ENCODE data around the gene LIPH. TPM values are rescaled to one million over a fixed set of nuclear protein-coding genes. Genes with fewer than 3 reads are reported as not detected.

Gene LIPH
- polyA plus RNA-seq, 3 donors: not detected

DNA sequence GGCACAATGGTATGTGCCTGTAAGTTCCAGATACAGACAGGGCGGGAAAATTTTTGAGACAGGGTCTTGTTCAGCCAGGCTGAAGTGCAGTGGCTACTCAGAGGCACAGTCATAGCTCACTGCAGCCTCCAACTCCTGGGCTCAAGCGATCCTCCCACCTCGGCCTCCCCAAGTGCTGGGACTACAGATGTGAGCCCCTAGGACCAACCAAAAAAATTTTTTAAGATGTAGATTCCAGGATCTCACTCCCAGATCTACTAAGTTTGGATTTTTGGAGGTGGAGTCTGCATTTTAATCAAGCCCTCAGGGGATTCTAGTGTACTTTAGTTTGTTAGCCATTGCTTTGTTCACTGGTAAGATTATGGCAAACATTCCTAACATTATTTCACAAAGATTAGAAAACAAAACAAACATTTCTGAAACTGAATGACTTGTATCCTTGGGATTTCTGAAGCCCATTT, 2.7 kb downstream of the LIPH start:
- Mint-ChIP-seq H3K4me1 (peaks cover 6% of the 10 kb centered on the region), H3K36me3 (no peaks in the 10 kb centered on the region), H3K27me3 (ENCODE audit: low read depth in 3 of 3) (peaks cover 0 to 6% (median 0%) of the 10 kb centered on the region in 3 donors), H3K4me3 (no peak overlapping the region), H3K27ac (no peak overlapping the region), H3K9me3 (no peaks in the 10 kb centered on the region)
- DNase-seq: no peak
- no peak overlapping the region for H2AFZ ChIP-seq (ENCODE audit: insufficient read depth, low read depth, low read length, poor library complexity, severe bottlenecking)
- no peaks in the 10 kb centered on the region for H3K79me2 ChIP-seq (ENCODE audit: insufficient read depth, low read length)
- H3K36me3 ChIP-seq (replicated peaks in 1 of 2; ENCODE audit: control insufficient read depth in 1 of 2, insufficient read depth in 2 of 2, low read length in 2 of 2): no peaks in the 10 kb centered on the region
- no peaks in the 10 kb centered on the region for H3K9me3 ChIP-seq (replicated peaks in 1 of 2; ENCODE audit: control insufficient read depth in 1 of 2, insufficient read depth in 1 of 2, low read length in 2 of 2)
- no peak overlapping the region for H3K27ac ChIP-seq (ENCODE audit: low read depth in 1 of 2, low read length in 2 of 2)
- H3K27me3 ChIP-seq (ENCODE audit: control insufficient read depth in 2 of 2, insufficient read depth in 2 of 2, low read length in 2 of 2): no peaks in the 10 kb centered on the region
- H3K9ac ChIP-seq (ENCODE audit: insufficient read depth, low read length, poor library complexity, severe bottlenecking): no peak overlapping the region
- intact Hi-C loops (cut with micrococcal nuclease): no loop called here
- TF ChIP-seq, protein P1, sequence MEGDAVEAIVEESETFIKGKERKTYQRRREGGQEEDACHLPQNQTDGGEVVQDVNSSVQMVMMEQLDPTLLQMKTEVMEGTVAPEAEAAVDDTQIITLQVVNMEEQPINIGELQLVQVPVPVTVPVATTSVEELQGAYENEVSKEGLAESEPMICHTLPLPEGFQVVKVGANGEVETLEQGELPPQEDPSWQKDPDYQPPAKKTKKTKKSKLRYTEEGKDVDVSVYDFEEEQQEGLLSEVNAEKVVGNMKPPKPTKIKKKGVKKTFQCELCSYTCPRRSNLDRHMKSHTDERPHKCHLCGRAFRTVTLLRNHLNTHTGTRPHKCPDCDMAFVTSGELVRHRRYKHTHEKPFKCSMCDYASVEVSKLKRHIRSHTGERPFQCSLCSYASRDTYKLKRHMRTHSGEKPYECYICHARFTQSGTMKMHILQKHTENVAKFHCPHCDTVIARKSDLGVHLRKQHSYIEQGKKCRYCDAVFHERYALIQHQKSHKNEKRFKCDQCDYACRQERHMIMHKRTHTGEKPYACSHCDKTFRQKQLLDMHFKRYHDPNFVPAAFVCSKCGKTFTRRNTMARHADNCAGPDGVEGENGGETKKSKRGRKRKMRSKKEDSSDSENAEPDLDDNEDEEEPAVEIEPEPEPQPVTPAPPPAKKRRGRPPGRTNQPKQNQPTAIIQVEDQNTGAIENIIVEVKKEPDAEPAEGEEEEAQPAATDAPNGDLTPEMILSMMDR (IDR thresholded peaks at IDR 0.05): no peak
- WGBS (ENCODE audit: insufficient coverage): 88% methylated on average over 1 of the region's 3 CpGs
- H4K20me1 ChIP-seq (ENCODE audit: insufficient read depth, low read length): no peaks in the 10 kb centered on the region
- H3K4me2 ChIP-seq (replicated peaks; ENCODE audit: extremely low read depth, low read length, poor library complexity, severe bottlenecking): no peak overlapping the region
- H3K4me3 ChIP-seq (replicated peaks in 1 of 3; ENCODE audit: low read depth in 2 of 3, low read length in 3 of 3): no peak overlapping the region
- H3K4me1 ChIP-seq (ENCODE audit: control insufficient read depth in 1 of 2, insufficient read depth in 2 of 2, low read length in 2 of 2): no peaks in the 10 kb centered on the region

DNA sequence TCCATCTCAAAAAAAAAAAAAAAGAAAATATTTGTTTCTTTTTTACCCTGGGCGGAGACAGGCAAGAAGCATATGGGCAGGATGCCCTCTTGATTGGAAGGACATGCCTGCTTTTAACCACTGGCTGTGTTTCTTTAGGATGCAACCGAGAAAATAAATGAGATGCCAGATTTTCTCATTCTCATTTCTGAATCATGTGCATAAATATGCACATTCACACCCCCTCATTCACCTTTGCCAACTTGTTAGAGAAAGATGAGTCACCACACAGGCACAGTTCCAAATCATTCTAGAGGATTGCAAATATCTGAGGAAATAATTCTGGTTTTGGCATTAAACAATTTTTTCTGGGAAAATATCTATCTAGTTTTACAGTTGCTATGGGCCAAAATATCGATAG, 3.3 kb downstream of the LIPH start:
- Mint-ChIP-seq H3K27ac (no peak overlapping the region), H3K4me3 (no peak overlapping the region), H3K27me3 (ENCODE audit: low read depth in 3 of 3) (peaks cover 0 to 6% (median 0%) of the 10 kb centered on the region in 3 donors), H3K9me3 (no peaks in the 10 kb centered on the region), H3K36me3 (no peaks in the 10 kb centered on the region), H3K4me1 (peaks cover 6% of the 10 kb centered on the region)
- Histone ChIP-seq H2AFZ (ENCODE audit: insufficient read depth, low read depth, low read length, poor library complexity, severe bottlenecking) (no peak overlapping the region), H3K27ac (ENCODE audit: low read depth in 1 of 2, low read length in 2 of 2) (no peak overlapping the region), H3K4me3 (replicated peaks in 1 of 3; ENCODE audit: low read depth in 2 of 3, low read length in 3 of 3) (no peak overlapping the region), H4K20me1 (ENCODE audit: insufficient read depth, low read length) (no peaks in the 10 kb centered on the region), H3K4me2 (replicated peaks; ENCODE audit: extremely low read depth, low read length, poor library complexity, severe bottlenecking) (no peak overlapping the region), H3K36me3 (replicated peaks in 1 of 2; ENCODE audit: control insufficient read depth in 1 of 2, insufficient read depth in 2 of 2, low read length in 2 of 2) (no peaks in the 10 kb centered on the region), H3K4me1 (ENCODE audit: control insufficient read depth in 1 of 2, insufficient read depth in 2 of 2, low read length in 2 of 2) (no peaks in the 10 kb centered on the region), H3K9ac (ENCODE audit: insufficient read depth, low read length, poor library complexity, severe bottlenecking) (no peak overlapping the region), H3K27me3 (ENCODE audit: control insufficient read depth in 2 of 2, insufficient read depth in 2 of 2, low read length in 2 of 2) (no peaks in the 10 kb centered on the region), H3K9me3 (replicated peaks in 1 of 2; ENCODE audit: control insufficient read depth in 1 of 2, insufficient read depth in 1 of 2, low read length in 2 of 2) (no peaks in the 10 kb centered on the region), H3K79me2 (ENCODE audit: insufficient read depth, low read length) (no peaks in the 10 kb centered on the region)
- DNase-seq: no peak
- intact Hi-C loops (cut with micrococcal nuclease): no loop called here
- no CpG with 5 or more reads among the region's 3 CpGs for WGBS (ENCODE audit: insufficient coverage)
- TF ChIP-seq, protein P1 (IDR thresholded peaks at IDR 0.05): no peak

Data from CD14-positive monocyte (primary cell).